ENCODE measurements around the gene NCKAP5.
"Not testable (repeated sequence)": the region's sequence is repeated elsewhere in the genome, so short reads cannot be mapped to it uniquely, and the experiment has no call there.

The NCKAP5 gene

GRCh38 chr2:133495226-133495625, 73.0 kb downstream of the NCKAP5 start:
- DNase-seq, result no peak

GRCh38 chr2:133492719-133493380, 75.4 kb downstream of the NCKAP5 start:
- DNase-seq, result no peak

- no peak for DNase-seq
These were observed 77.8 kb downstream of the NCKAP5 start for GRCh38 chr2:133490411-133490980.

GRCh38 chr2:133489641-133490410, 78.4 kb downstream of the NCKAP5 start:
- no peak for DNase-seq

GRCh38 chr2:133489146-133489545, 79.1 kb downstream of the NCKAP5 start:
- DNase-seq, result no peak

GRCh38 chr2:133486771-133487191, 81.5 kb downstream of the NCKAP5 start:
- DNase-seq, result no peak

- DNase-seq, result no peak
These were observed 82.4 kb downstream of the NCKAP5 start for GRCh38 chr2:133485868-133486267.

- DNase-seq, result no peak
These were observed 83.5 kb downstream of the NCKAP5 start for GRCh38 chr2:133484784-133485183.

- DNase-seq, result no peak
These were observed 84.2 kb downstream of the NCKAP5 start for GRCh38 chr2:133484106-133484505.

GRCh38 chr2:133483181-133483580, 85.1 kb downstream of the NCKAP5 start:
- no peak for DNase-seq

- no peak for DNase-seq
These were observed 87.4 kb downstream of the NCKAP5 start for GRCh38 chr2:133480707-133481429.

- DNase-seq, result no peak
These were observed 90.7 kb downstream of the NCKAP5 start for GRCh38 chr2:133477616-133477990.

- DNase-seq, result no peak
These were observed 91.2 kb downstream of the NCKAP5 start for GRCh38 chr2:133476931-133477615.

GRCh38 chr2:133476286-133476685, 92.0 kb downstream of the NCKAP5 start:
- no peak for DNase-seq

- DNase-seq, result no peak
These were observed 92.7 kb downstream of the NCKAP5 start for GRCh38 chr2:133475610-133476009.

GRCh38 chr2:133470446-133470845, 97.8 kb downstream of the NCKAP5 start:
- DNase-seq, result not testable (repeated sequence)

GRCh38 chr2:133462811-133463210, 105.5 kb downstream of the NCKAP5 start:
- DNase-seq, result no peak

- DNase-seq, result no peak
These were observed 106.8 kb downstream of the NCKAP5 start for GRCh38 chr2:133461484-133461883.

- no peak for DNase-seq
These were observed 108.7 kb downstream of the NCKAP5 start for GRCh38 chr2:133459590-133459989.

GRCh38 chr2:133458280-133458679, 110.0 kb downstream of the NCKAP5 start:
- no peak for DNase-seq

- DNase-seq, result no peak
These were observed 110.4 kb downstream of the NCKAP5 start for GRCh38 chr2:133457861-133458260.

- no peak for DNase-seq
These were observed 111.3 kb downstream of the NCKAP5 start for GRCh38 chr2:133456971-133457370.

- DNase-seq, result no peak
These were observed 112.1 kb downstream of the NCKAP5 start for GRCh38 chr2:133456156-133456555.

Measured in T-helper 2 cell (primary cell).